Neuron (in vitro differentiated cells): ENCODE data around the gene ZDHHC17.
"Not testable (repeated sequence)": the region's sequence is repeated elsewhere in the genome, so short reads cannot be mapped to it uniquely, and the experiment has no call there.

Source experiments
- H2AFZ ChIP-seq: one replicate; pipeline ENCODE4 v1.6.1; 2013; ENCODE audit warnings: low read depth, mild to moderate bottlenecking, inconsistent platforms, low read length, moderate library complexity
- H3K27me3 ChIP-seq: one replicate; pipeline ENCODE4 v1.6.1; 2013; ENCODE audit warnings: low read length; ENCODE audit not compliant: insufficient read depth
- H3K36me3 ChIP-seq: one replicate; pipeline ENCODE4 v1.6.1; 2013; ENCODE audit warnings: low read length; ENCODE audit not compliant: insufficient read depth
- H3K4me1 ChIP-seq: one replicate; pipeline ENCODE4 v1.6.1; 2013; ENCODE audit warnings: low read length; ENCODE audit not compliant: insufficient read depth
- H3K4me3 ChIP-seq: 2 replicates; pipeline ENCODE4 v1.5.1; 2013; ENCODE audit warnings: mild to moderate bottlenecking, low read length, moderate library complexity
- H3K9me3 ChIP-seq: one replicate; pipeline ENCODE4 v1.6.1; 2013; ENCODE audit warnings: low read length

Gene ZDHHC17

GRCh38 chr12:76763746-76764675 lies at the start of gene ZDHHC17:
Gene ZDHHC17 (plus strand): TSS chr12:76764115. CDS start chr12:76764237, 122 bp downstream.
- Histone ChIP-seq H3K27me3 (no peaks in the 10 kb centered on the region), H3K4me3 (peak within 1 kb of the TSS; percentile 78), H2AFZ (peak within 1 kb of the TSS; percentile 70), H3K4me1 (peaks cover 7% of the 10 kb centered on the region), H3K9me3 (no peaks in the 10 kb centered on the region), H3K36me3 (no peaks in the 10 kb centered on the region)

GRCh38 chr12:76714415-76714814 lies 49.5 kb upstream of the ZDHHC17 start:
- Histone ChIP-seq H3K4me3 (no peak overlapping the region), H3K4me1 (no peaks in the 10 kb centered on the region), H3K27me3 (no peaks in the 10 kb centered on the region), H2AFZ (no peak overlapping the region), H3K36me3 (no peaks in the 10 kb centered on the region), H3K9me3 (no peaks in the 10 kb centered on the region)

- no peak overlapping the region for H2AFZ ChIP-seq
- H3K36me3 ChIP-seq, result no peaks in the 10 kb centered on the region
- H3K4me3 ChIP-seq, result no peak overlapping the region
- no peaks in the 10 kb centered on the region for H3K27me3 ChIP-seq
- no peaks in the 10 kb centered on the region for H3K4me1 ChIP-seq
- H3K9me3 ChIP-seq, result no peaks in the 10 kb centered on the region
Measured at GRCh38 chr12:76714861-76715260, 49.1 kb upstream of the ZDHHC17 start.

DNA sequence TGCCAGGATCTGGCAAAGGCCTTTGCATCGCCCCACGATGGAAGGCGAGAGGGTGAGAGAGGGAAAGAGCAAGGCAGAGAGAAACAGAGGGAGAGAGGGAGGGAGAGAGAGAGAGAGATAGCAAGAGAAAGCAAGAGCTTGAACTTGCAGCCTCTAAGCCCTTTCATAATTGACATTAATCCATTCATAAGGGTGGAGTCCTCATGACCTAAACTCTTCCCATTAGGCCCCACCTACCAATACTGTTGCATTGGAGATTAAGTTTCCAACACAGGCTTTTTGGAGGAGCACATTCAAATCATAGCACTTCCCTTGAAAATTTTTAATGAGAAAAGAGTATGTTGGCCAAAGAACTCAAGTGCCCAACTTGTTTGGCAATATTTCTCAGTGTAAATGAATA lies 48.6 kb upstream of the ZDHHC17 start:
- Histone ChIP-seq H3K27me3 (no peaks in the 10 kb centered on the region), H3K4me1 (no peaks in the 10 kb centered on the region), H3K36me3 (no peaks in the 10 kb centered on the region), H3K4me3 (no peak overlapping the region), H3K9me3 (no peaks in the 10 kb centered on the region), H2AFZ (no peak overlapping the region)

GRCh38 chr12:76717314-76717713 lies 46.6 kb upstream of the ZDHHC17 start:
- H3K4me3 ChIP-seq, result no peak overlapping the region
- no peaks in the 10 kb centered on the region for H3K9me3 ChIP-seq
- no peaks in the 10 kb centered on the region for H3K27me3 ChIP-seq
- H3K36me3 ChIP-seq, result no peaks in the 10 kb centered on the region
- H2AFZ ChIP-seq, result no peak overlapping the region
- H3K4me1 ChIP-seq, result no peaks in the 10 kb centered on the region

DNA sequence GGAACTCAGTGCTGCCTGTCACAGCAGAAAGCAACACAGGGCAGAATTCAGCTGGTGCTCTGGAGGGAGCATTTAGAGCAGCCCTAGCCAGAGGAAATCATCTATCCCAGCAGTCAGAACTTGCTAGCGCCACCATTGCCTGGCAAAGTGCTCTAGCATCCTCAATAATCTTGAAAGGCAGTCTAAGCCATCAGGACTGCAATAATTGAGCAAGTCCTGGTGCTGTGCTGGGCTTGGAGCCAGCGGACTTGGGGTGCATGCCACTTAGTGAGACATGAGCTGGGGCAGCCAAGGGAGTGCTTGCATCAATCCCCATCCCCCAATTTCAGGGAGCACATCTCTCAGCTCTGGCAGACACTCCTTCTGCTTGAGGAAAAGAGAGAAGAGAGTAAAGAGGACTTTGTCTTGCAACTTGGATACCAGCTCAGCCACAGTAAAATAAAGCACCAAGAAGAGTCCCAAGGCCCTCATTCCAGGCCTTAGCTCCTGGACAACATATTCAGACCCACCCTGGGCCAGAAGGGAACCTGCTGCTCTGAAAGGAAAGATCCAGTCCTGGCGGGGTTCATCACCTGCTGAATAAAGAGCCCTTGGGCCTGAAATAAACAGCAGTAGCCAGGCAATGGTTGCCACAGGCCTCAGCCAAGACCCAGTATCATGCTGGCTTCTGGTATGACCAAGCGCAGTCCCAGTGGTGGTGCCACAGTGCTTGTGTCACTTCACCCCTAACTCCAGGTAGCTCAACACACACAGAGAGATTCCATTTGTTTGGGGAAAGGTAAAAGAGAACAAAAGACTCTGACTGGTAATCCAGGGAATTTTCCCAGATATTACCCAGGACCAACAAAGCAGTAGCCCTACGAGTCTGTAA lies 44.5 kb upstream of the ZDHHC17 start:
- no peaks in the 10 kb centered on the region for H3K9me3 ChIP-seq
- H2AFZ ChIP-seq, result no peak overlapping the region
- no peak overlapping the region for H3K4me3 ChIP-seq
- H3K4me1 ChIP-seq, result no peaks in the 10 kb centered on the region
- H3K36me3 ChIP-seq, result no peaks in the 10 kb centered on the region
- no peaks in the 10 kb centered on the region for H3K27me3 ChIP-seq

DNA sequence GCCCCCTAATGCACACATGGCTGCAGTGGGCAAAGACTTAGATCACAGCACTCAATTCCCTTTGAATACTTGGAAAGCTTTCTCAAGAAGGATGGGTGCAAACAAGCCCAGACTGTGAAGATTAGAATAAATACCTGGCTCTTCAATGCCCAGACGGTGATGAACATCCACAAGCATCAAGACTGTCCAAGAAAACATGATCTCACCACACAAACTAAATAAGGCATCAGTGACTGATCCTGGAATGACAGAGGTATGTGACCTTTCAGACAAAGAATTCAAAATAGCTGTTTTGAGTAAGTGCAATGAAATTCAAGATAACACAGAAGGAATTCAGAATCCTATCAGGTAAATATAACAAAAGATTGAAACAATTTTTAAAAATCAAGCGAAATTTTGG lies 43.8 kb upstream of the ZDHHC17 start:
- no peaks in the 10 kb centered on the region for H3K36me3 ChIP-seq
- no peaks in the 10 kb centered on the region for H3K27me3 ChIP-seq
- H2AFZ ChIP-seq, result no peak overlapping the region
- no peak overlapping the region for H3K4me3 ChIP-seq
- no peaks in the 10 kb centered on the region for H3K4me1 ChIP-seq
- no peaks in the 10 kb centered on the region for H3K9me3 ChIP-seq

DNA sequence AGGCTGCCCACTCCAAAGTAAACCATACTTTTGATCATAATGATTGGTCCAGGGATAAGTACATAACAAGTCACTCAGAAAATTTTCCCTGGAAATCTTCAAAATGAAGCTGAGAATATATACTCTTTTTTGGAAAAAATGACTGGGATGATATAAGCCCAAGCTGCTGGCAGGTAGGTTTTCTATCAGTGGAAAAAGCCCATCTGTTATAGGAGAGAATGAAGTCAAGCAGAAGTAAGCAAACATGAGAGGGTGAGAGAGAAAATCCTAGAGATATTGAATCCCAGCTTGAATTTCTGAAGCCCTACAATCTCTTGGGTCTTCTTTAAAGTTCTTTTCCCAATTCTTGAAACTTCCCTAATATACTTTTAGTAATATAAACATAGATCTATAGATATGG lies 37.3 kb upstream of the ZDHHC17 start:
- no peaks in the 10 kb centered on the region for H3K9me3 ChIP-seq
- no peaks in the 10 kb centered on the region for H3K4me1 ChIP-seq
- no peaks in the 10 kb centered on the region for H3K27me3 ChIP-seq
- H2AFZ ChIP-seq, result no peak overlapping the region
- H3K4me3 ChIP-seq, result no peak overlapping the region
- no peaks in the 10 kb centered on the region for H3K36me3 ChIP-seq

- H3K9me3 ChIP-seq, H2AFZ ChIP-seq, H3K4me1 ChIP-seq, H3K4me3 ChIP-seq, H3K27me3 ChIP-seq, H3K36me3 ChIP-seq: not testable (repeated sequence)
Measured at GRCh38 chr12:76732188-76732587, 31.7 kb upstream of the ZDHHC17 start.

- not testable (repeated sequence) for H3K4me3 ChIP-seq, H2AFZ ChIP-seq, H3K4me1 ChIP-seq, H3K27me3 ChIP-seq, H3K9me3 ChIP-seq, H3K36me3 ChIP-seq
Measured at GRCh38 chr12:76737689-76738088, 26.2 kb upstream of the ZDHHC17 start.

- Histone ChIP-seq H3K4me3 (no peak overlapping the region), H3K9me3 (peaks cover 5% of the 10 kb centered on the region), H2AFZ (no peak overlapping the region), H3K27me3 (no peaks in the 10 kb centered on the region), H3K4me1 (no peaks in the 10 kb centered on the region), H3K36me3 (no peaks in the 10 kb centered on the region)
Measured at GRCh38 chr12:76738824-76739579, 24.9 kb upstream of the ZDHHC17 start.

DNA sequence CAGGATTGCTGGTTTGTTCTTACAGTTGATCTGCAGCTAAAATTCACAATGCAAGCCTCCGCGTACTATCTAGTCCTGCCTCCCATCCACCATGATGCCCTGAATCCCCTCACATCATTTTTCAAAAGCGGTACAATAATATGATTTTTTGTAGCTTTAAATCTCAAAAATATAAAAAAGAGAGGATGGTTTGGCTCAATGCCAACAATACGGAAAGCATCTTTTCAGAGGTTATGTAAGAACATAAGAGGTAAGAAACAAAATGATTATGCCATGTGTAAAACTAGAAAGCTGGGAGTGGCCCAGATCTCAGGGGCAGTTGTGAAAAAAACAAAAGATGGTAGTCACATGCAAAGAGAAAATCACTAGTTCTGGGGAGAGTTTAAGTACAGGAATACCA lies 24.0 kb upstream of the ZDHHC17 start:
- Histone ChIP-seq H3K27me3 (no peaks in the 10 kb centered on the region), H3K9me3 (peaks cover 5% of the 10 kb centered on the region), H3K4me3 (no peak overlapping the region), H3K36me3 (no peaks in the 10 kb centered on the region), H2AFZ (no peak overlapping the region), H3K4me1 (no peaks in the 10 kb centered on the region)

- no peaks in the 10 kb centered on the region for H3K27me3 ChIP-seq
- H3K36me3 ChIP-seq, result no peaks in the 10 kb centered on the region
- H3K4me1 ChIP-seq, result no peaks in the 10 kb centered on the region
- H3K4me3 ChIP-seq, result no peak overlapping the region
- H3K9me3 ChIP-seq, result peaks cover 5% of the 10 kb centered on the region
- no peak overlapping the region for H2AFZ ChIP-seq
Measured at GRCh38 chr12:76740501-76740900, 23.4 kb upstream of the ZDHHC17 start.
